Vagina (tissue), 2 donors: ENCODE results near the gene ANKRD28.

ENCODE experiments used
- CTCF ChIP-seq, 3 experiments: fragments of 450-650 bp in 2 of 3; fragments of 200-600 bp in 1 of 3; sonication (generic) in 1 of 3; IDR thresholded peaks; one replicate each; pipeline ENCODE4 v1.5.1; 2017 to 2019; ENCODE audit warnings: antibody characterized with exemption in 3 of 3, mild to moderate bottlenecking in 2 of 3, moderate library complexity in 2 of 3
- POLR2A ChIP-seq, 2 donors: fragments of 450-650 bp; IDR thresholded peaks; one replicate each; pipeline ENCODE4 v1.6.1; 2017; ENCODE audit warnings: antibody characterized with exemption in 2 of 2, mild to moderate bottlenecking in 2 of 2, moderate library complexity in 2 of 2
- POLR2AphosphoS5 ChIP-seq, 2 donors: sonication (generic); formaldehyde crosslinking; IDR thresholded peaks; one replicate each; pipeline ENCODE4 v1.9.0; 2017; ENCODE audit warnings: antibody characterized with exemption in 2 of 2, mild to moderate bottlenecking in 2 of 2, low read depth in 1 of 2; ENCODE audit not compliant: insufficient read depth in 1 of 2

DNA sequence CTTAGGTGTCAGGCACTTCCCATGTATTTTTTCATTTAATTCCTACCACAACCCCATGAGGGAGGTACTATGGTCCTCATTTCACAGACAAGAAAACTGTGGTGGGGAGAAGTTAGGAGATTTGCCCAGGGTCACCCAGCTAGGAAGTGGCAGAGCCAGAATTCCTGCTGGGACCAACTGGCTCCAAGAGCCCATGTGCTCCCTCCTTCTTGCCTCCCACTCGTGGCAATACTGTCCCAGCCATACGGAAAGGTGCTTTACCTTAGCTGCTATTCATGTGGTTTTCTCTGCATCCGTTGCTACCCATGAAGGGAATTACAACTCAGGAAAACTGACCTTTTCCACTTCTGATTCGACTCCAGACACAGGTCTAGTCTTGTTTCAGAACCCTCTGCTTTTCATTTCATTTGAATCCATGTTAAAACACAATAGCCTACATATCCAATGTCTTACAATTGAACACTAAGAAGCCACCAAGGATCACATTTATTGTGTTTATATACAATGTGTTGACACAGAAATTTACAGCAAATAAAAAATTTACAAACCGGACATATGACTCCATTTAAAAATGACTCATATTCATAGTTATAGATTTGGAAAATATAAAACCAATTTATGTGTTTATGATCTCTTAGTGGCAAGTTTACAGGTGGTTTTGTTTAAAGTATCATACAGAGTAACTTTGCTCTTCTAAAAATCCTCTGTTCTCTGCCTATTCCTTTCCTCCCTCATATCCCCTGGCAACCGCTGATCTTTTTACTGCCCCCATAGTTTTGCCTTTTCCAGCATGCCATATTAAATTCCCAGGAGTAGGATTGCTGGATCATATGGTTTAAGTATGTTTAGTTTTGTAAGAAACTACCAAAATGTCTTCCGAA lies 137.5 kb downstream of the ANKRD28 start:
- TF ChIP-seq CTCF (IDR thresholded peaks at IDR 0.05) = no peak
- no peak for TF ChIP-seq POLR2A (IDR thresholded peaks at IDR 0.05)
- no peak for TF ChIP-seq POLR2AphosphoS5 (IDR thresholded peaks at IDR 0.05; ENCODE audit: insufficient read depth in 1 of 2, low read depth in 1 of 2)
